Tibial nerve (tissue), 3 donors: ENCODE measurements around the gene CPB2.

Experiments used
- POLR2A ChIP-seq, 2 donors: fragments of 450-650 bp; IDR thresholded peaks; one replicate each; pipeline ENCODE4 v1.6.1; 2017; ENCODE audit warnings: antibody characterized with exemption in 2 of 2, mild to moderate bottlenecking in 2 of 2, moderate library complexity in 2 of 2
- TF ChIP-seq, protein P1 (sequence below), 5 experiments: fragments of 200-600 bp in 3 of 5; fragments of 450-650 bp in 2 of 5; sonication (generic) in 3 of 5; IDR thresholded peaks; one replicate each; pipeline ENCODE4 v1.5.1; 2016 to 2019; ENCODE audit warnings: antibody characterized with exemption in 5 of 5, mild to moderate bottlenecking in 3 of 5, moderate library complexity in 2 of 5

DNA sequence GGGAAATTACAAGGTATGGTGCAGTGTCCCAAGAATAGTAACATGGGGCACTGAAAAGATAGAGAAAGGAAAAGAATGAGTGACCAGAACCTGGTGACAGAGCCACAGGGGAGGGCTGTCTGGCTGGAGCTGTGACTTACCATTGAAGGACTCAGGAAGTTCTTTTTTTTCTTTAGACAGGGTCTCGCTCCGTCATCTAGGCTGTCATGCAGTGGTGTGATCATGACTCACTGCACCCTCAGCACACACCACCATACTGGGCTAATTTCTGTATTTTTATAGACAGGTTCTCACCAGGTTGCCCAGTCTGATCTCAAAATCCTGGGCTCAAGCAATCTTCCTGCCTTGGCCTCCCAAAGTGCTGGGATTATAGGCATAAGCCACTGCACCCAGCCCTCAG, 8.8 kb upstream of the CPB2 start:
- TF ChIP-seq, protein P1, sequence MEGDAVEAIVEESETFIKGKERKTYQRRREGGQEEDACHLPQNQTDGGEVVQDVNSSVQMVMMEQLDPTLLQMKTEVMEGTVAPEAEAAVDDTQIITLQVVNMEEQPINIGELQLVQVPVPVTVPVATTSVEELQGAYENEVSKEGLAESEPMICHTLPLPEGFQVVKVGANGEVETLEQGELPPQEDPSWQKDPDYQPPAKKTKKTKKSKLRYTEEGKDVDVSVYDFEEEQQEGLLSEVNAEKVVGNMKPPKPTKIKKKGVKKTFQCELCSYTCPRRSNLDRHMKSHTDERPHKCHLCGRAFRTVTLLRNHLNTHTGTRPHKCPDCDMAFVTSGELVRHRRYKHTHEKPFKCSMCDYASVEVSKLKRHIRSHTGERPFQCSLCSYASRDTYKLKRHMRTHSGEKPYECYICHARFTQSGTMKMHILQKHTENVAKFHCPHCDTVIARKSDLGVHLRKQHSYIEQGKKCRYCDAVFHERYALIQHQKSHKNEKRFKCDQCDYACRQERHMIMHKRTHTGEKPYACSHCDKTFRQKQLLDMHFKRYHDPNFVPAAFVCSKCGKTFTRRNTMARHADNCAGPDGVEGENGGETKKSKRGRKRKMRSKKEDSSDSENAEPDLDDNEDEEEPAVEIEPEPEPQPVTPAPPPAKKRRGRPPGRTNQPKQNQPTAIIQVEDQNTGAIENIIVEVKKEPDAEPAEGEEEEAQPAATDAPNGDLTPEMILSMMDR (IDR thresholded peaks at IDR 0.05), result no peak
- no peak for TF ChIP-seq POLR2A (IDR thresholded peaks at IDR 0.05)
